ENCODE data around the gene EPHB1.

Gene EPHB1

GRCh38 chr3:135142530-135142929 lies 347.5 kb downstream of the EPHB1 start:
- no peak for DNase-seq

- DNase-seq, result no peak
These were observed 348.4 kb downstream of the EPHB1 start for GRCh38 chr3:135143474-135143873.

GRCh38 chr3:135145581-135145980 lies 350.5 kb downstream of the EPHB1 start:
- no peak for DNase-seq

GRCh38 chr3:135147657-135148056 lies 352.6 kb downstream of the EPHB1 start:
- no peak for DNase-seq

- DNase-seq, result no peak
These were observed 353.4 kb downstream of the EPHB1 start for GRCh38 chr3:135148398-135149020.

- no peak for DNase-seq
These were observed 354.9 kb downstream of the EPHB1 start for GRCh38 chr3:135149707-135150681.

GRCh38 chr3:135154186-135154585 lies 359.1 kb downstream of the EPHB1 start:
- no peak for DNase-seq

GRCh38 chr3:135155228-135155627 lies 360.2 kb downstream of the EPHB1 start:
- DNase-seq, result no peak

GRCh38 chr3:135155791-135156190 lies 360.7 kb downstream of the EPHB1 start:
- no peak for DNase-seq

GRCh38 chr3:135157045-135157740 lies 362.1 kb downstream of the EPHB1 start:
- DNase-seq, result no peak

GRCh38 chr3:135158520-135158919 lies 363.5 kb downstream of the EPHB1 start:
- DNase-seq, result no peak

GRCh38 chr3:135159681-135160247 lies 364.7 kb downstream of the EPHB1 start:
- DNase-seq, result no peak

- no peak for DNase-seq
These were observed 366.4 kb downstream of the EPHB1 start for GRCh38 chr3:135161425-135161824.

GRCh38 chr3:135163701-135164100 lies 368.6 kb downstream of the EPHB1 start:
- no peak for DNase-seq

- no peak for DNase-seq
These were observed 370.2 kb downstream of the EPHB1 start for GRCh38 chr3:135165260-135165659.

GRCh38 chr3:135166266-135166825 lies 371.3 kb downstream of the EPHB1 start:
- no peak for DNase-seq

GRCh38 chr3:135168822-135169221 lies 373.8 kb downstream of the EPHB1 start:
- no peak for DNase-seq

GRCh38 chr3:135169651-135170050 lies 374.6 kb downstream of the EPHB1 start:
- no peak for DNase-seq

- no peak for DNase-seq
These were observed 375.7 kb downstream of the EPHB1 start for GRCh38 chr3:135170732-135171131.

- no peak for DNase-seq
These were observed 377.3 kb downstream of the EPHB1 start for GRCh38 chr3:135172191-135172869.

- DNase-seq, result no peak
These were observed 380.7 kb downstream of the EPHB1 start for GRCh38 chr3:135175728-135176277.

- DNase-seq, result no peak
These were observed 381.8 kb downstream of the EPHB1 start for GRCh38 chr3:135176881-135177280.

Measured in CD4-positive, alpha-beta T cell treated with Interleukin-17A for 1 hour (primary cell).